SW 1271 (cell line): ENCODE results near the gene SLC25A29.
"Not testable (repeated sequence)": the region's sequence is repeated elsewhere in the genome, so short reads cannot be mapped to it uniquely, and the experiment has no call there.

ENCODE experiments used
- DNase-seq, 2 experiments: peaks; one replicate each; lab custom pipeline; 2025; lab: John Stamatoyannopoulos, UW

The SLC25A29 gene

DNA sequence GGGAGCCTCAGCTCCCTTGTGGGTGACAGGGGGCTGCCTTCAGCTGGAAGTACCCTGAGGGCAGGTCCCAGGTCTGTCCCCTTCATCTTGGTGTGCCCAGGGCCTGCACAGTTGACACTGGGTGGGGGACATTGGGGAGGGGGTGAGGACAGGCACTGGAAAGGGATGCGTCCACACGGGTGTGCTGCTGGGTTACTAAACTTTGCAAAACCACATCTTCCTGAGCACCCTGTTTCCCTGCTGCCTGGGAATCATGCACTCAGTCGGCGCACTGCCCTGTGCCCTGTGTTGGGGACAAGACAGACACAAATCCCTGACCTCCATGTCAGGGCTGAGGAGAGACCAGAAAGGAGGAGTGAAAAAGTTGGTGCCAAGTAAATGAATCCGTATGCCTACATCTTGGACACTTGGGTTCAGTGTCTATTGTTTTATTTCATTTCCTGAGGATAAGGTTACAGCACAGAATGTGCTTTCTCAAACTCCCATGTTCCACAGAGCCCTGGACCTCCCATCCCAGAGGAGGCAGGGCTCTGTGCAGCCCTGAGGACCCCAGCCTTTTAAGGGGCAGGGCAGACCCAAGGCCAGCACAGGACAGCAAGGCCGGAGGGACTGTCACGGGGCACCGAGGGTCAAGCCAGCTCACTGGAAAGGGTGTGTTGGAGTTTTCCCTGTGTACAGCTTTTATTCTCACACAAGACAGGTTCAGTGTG is 2.9 kb upstream of the SLC25A29 start:
- DNase-seq: no peak

GRCh38 chr14:100308427-100308792 is 2.2 kb upstream of the SLC25A29 start:
- not testable (repeated sequence) for DNase-seq

DNA sequence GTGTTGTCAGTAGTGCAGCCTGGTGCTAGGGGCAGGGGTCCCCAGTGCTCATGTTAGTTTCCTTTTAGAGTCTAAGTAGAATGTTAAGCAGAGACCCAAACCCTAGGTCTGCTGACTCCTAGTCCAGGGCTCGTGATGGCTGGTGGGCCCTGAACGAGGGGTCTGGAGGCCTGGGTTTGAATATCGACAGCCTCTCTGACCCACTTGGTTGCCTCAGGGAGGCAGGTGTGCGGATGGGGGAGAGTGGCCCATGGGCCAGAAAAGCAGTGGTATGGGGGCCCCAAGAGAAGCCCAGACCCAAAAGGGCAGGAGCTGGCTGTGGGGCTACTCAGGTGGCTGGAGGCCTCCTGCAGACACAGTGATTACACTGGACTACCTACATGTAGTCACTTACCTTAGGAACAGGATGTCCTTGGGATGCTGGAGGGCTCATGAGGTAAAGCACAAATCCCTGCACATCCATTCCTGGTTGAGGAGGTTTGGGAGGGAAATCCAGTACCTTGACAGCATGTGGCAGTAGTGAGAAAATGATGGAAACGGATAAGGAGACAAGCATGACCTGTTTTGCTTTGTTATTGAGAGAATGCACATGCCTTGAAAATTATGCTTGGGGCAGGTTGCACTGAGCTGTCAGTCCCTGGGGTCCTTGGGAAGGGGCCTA is 1.7 kb upstream of the SLC25A29 start:
- no peak for DNase-seq

- DNase-seq: no peak
These were observed 938 bp upstream of the SLC25A29 start for GRCh38 chr14:100306998-100307765.

- no peak for DNase-seq
These were observed 732 bp downstream of the SLC25A29 start for GRCh38 chr14:100305324-100306100.

DNA sequence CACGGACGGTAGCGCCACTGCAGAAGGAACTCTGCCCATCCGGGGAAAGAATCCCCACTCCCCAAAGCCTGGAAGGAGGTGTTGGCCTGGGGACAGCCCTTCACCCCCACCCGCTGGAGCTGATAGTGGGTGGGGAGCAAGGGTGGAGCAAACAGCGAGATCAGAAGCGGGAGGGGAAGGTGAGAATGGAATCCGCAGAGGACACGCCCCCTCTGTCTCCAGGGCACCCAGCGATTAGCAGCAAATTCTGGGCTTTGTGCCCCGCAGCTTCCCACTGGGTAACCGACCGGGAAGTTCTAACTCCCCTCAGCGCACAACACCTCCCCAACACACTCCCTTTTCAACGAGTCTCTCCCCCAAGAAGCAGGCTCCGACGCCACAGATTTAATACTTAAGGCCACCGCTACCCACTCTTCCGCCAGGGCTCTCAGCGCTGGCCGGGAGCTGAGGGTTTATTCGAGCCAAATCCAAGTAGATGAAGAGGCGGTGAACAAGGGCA is 1.4 kb downstream of the SLC25A29 start:
- DNase-seq: no peak

DNA sequence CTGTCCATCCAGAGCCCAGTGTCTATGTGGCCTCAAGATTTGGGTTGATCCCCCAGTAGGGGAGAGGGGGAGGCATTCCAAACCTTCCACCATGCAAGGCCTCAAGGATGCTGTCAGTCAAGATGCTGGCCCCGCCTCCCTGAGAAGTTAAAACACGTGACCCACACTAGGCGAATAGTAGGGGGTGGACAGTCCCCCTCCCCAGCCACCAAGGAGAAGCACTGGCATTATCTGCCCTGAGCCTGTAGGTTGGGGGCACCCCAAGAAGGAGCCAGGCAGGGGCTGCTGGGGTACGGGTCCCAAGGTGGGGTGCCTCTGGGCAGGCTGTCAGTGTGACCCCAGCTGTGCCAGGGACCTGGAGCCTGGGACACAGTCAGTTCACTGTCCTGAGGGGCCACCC is 2.3 kb downstream of the SLC25A29 start:
- DNase-seq: no peak

- no peak for DNase-seq
These were observed 3.1 kb downstream of the SLC25A29 start for GRCh38 chr14:100303179-100303578.

GRCh38 chr14:100302616-100303015 is 3.6 kb downstream of the SLC25A29 start:
- DNase-seq: no peak

DNA sequence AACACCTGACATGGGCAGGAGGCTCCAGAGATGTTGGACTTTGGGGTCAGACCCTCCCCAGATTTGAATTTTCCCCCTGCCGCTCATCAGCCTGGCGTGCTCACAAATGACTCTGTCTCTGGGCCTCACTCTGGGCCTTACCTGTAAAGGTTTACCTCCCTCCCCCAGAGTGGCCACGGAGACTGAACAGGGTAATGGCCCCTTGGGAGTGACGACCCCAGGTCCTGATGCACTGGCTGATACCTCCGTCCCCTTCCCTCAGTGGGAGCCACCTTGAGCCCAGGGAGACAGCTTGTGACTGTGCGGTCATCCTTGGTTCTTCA is 7.0 kb downstream of the SLC25A29 start:
- DNase-seq: no peak

- DNase-seq: no peak
These were observed 7.5 kb downstream of the SLC25A29 start for GRCh38 chr14:100298551-100299237.

GRCh38 chr14:100297320-100298300 is 8.6 kb downstream of the SLC25A29 start:
- no peak for DNase-seq

DNA sequence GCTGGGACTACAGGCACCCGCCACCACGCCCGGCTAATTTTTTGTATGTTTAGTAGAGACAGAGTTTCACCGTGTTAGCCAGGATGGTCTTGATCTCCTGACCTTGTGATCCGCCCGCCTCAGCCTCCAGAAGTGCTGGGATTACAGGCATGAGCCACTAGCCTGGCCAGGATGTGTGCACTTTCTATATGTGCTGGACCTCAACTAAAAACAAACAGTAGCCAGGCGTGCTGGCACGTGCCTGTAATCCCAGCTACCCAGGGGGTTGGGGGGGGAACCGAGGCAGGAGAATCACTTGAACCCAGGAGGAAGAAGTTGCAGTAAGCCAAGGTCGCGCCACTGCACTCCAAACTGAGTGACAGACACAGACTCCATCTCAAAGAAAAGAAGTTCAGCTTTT is 9.5 kb downstream of the SLC25A29 start:
- not testable (repeated sequence) for DNase-seq

DNA sequence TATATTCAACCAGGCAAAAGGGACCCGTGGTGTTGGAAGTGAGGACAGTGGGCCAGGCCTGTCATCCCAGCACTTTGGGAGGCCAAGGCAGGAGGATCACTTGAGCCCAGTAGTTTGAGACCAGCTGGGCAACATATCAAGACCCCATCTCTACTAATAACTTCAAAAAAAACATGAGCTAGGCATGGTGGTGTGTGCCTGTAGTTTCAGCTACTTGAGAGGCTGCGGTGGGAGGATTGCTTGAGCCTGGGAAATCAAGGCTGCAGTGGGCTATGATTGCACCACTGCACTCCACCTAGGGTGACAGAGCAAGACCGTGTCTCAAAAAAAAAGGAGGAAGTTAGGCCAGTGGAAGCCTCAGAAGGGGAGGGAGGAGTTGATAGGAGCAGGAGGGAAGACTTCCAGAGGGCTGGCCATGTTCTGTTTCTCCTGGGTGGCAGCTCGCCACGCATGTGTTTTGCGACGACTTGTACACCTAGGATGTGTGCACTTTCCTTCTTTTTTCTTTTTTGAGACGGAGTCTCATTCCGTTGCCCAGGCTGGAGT is 10.1 kb downstream of the SLC25A29 start:
- DNase-seq: no peak

DNA sequence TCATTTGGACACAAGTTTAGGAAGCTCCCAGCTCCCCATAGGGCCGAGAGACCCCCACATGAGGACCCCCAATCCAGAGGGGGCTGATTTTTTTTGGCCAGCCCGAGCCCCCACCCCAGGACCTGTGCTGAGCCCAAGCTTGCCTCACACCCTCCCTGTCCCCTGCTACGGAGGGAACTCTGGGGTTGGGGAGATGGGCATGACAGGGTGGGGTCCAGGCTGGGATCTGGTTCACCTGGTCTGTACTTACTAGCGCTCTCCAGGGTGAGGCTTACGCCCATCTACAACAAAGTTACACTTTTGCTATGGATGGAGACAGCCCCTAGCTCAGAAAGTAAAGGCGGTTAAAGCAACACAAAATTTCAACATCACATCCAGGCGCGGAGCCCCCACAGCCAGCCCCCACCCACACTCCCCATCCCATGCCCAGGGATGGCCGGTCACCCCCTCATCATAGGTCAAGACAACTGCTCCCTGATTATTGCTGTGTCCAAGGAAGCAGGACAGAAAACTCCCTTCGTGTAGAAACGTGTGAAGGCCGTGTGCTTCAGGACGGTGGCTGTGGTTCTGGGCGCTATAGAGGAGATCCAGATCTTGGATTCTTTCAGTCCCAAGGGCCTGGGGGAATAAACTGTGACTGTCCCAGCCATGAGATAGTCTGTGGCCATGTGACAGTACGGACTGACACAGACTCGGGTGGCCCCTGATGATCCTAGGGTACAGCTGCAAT is 10.7 kb downstream of the SLC25A29 start:
- DNase-seq: no peak

DNA sequence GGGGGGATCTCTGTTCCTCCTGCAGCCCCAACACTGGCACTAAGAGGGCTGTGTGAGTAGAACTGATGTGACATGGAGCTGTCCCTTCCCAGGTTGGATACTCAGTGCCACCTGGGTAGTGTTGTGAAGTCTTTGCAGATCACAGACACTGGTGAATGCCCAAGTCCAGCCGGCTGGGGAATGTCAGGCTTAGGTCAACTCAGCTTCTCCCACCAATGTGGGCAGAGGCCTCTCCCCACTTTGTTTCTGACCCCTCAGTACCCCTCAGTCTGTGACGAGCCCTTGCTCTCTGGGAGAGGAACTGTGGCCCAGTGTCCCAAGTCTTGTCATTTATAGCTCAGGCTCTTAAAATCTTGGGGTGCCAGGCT is 11.3 kb downstream of the SLC25A29 start:
- DNase-seq: no peak

- DNase-seq: no peak
These were observed 11.9 kb downstream of the SLC25A29 start for GRCh38 chr14:100294213-100294962.

DNA sequence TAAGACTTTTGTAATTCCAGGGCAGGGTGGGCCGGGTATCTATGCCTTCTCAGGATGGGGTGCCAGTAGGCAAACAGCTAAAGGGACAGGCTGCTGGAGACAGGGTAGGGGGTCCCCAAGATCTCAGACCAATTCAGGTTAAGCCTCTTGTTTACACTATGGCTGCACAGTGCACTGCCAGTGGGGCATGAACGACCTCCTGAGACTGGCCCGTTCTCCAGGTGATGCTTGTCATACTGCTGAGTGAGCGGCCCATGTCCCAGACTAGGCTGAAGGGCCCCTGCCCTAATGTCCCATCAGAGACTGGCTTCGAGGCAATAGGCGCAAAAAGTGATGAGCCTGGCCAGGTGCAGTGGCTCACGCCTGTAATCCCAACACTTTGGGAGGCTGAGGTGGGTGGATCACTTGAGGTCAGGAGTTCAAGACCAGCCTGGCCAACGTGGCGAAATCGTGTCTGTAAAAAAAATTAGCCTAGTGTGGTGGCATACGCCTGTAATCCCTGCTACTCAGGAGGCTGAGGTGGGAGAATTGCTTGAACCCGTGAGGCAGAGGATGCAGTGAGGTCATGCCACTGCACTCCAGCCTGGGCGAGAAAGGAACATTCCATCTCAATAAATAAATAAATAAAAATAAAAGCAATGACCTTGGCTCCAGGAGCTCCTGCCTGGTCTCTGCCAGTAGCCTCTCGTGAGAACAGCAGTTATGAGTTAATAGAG is 12.6 kb downstream of the SLC25A29 start:
- no peak for DNase-seq
